HG03064 (cell line): Measurements from ENCODE around the gene SNRPN.
"Not testable (repeated sequence)": the region's sequence is repeated elsewhere in the genome, so short reads cannot be mapped to it uniquely, and the experiment has no call there.

ENCODE experiments used
- ATAC-seq: cut with Tn5 transposase; IDR thresholded peaks from one replicate; pipeline ENCODE4 v1.9.1; 2021; ENCODE audit warnings: low read depth; ENCODE audit not compliant: unreplicated experiment

The SNRPN gene

DNA sequence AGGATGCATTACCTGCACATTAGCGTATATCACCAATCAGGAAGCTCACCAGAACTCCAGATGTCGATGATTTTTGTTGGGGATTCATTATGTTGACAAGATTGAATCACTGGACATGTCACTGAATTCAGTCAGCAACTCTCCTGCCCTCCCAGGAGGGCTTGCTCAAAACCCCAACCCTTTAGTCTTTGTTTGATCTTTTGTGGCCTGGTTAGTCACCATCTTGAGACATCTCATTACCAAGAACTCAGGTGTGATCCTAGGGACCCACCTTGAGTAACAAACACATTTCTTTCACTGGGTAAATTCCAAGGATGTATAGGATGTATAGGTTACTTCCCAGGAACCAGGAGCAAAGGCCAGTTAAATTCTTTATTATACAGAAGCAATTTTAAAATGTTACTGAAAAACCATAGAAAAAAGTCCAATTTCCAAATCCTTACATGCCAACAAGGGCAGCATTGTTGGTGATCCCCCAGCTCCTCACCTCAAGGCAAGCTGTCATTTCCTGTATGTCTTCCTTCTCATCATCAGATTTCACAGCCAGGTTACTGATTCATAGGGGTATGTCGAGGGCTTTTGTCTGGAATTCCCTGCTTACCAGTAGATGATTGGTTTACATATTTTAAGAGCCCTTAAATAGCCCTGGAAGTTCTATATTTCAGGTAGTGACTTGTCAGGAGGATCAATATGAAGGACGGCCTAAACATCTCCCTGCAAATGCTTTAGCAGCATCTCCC, 11.7 kb downstream of the SNRPN start:
- ATAC-seq, result no peak

DNA sequence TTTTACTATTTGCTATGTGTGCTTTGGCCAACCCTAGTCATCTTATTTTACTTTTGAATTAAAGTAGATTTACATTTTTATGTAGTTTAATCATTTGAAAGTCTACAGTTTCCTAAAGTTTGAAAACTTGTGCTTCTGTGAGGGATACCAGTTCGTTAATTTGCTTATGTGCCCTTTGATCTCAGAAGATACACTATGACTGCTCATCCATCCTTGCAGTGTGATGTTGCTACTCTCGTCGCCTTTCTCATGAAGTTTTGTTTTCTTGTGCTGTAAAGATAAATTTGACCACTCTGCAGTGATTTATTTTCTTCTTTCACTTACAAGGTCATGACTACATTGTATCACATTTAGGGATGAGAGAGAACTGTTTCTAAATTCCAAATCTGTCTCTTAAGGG, 16.3 kb downstream of the SNRPN start:
- no peak for ATAC-seq

DNA sequence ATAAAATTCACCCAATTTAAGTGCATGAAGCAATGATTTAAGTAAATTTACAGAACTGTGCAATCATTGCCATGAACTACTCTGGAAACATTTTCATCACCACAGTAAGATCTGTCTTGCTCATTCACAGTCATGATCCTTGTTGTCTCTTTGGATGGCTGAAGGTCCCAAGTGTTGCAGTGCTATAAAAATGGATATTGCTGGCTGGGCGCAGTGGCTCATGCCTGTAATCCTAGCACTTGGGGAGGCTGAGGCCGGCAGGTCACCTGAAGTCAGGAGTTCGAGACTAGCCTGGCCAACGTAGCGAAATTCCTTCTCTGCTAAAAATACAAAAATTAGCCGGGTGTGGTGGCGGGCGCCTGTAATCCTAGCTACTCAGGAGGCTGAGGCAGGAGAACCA, 17.0 kb downstream of the SNRPN start:
- no peak for ATAC-seq

- not testable (repeated sequence) for ATAC-seq
Measured at GRCh38 chr15:24972707-24973106, 17.9 kb downstream of the SNRPN start.

DNA sequence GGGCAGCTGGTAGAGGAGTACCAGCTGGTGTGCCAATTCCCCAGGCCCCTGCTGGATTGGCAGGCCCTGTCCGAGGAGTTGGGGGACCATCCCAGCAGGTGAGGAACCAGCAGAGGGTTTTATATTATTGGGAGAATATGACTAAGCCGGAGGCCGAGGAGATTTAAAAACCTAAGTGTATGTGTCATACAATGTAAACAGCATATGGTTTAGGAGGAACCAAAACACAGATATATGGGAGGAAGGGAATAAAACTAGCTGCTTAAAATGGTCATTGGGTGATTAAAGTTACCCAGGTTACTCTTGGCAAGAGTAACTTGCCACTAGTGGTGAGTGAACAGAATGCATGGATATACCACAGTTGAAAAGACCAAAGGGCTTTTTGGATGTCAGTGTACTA, 22.1 kb downstream of the SNRPN start:
- ATAC-seq, result no peak

DNA sequence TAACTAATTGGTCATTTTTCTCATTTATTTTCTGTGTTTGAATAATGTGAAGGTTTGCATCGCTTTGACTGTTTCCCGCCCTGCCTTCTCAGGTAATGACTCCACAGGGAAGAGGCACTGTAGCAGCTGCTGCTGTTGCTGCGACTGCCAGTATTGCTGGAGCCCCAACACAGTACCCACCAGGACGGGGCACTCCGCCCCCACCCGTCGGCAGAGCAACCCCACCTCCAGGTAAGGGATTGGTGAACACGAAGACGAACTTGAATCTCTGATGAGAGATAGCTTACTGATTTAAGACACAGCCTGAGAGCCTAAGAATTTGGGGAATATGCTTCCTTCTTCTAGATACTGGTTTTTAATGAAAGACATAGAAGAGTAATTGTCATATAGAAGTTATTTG, 22.9 kb downstream of the SNRPN start:
- no peak for ATAC-seq

DNA sequence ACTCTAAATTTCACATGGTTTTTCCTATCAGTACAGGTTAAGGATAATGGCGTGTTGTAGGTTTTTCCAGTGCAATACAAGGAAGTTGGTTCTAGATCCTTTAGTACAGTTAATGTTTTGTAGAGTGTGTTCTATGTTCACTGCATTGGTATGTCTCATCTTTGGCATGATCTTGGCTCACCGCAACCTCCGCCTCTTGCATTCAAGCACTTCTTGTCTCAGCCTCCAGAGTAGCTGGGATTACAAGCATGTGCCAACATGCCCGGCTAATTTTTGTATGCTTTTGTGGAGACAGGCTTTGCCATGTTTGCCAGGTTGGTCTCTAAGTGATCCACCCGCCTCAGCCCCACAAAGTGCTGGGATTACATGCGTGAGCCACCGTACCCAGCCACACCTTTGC, 30.4 kb downstream of the SNRPN start:
- no peak for ATAC-seq

DNA sequence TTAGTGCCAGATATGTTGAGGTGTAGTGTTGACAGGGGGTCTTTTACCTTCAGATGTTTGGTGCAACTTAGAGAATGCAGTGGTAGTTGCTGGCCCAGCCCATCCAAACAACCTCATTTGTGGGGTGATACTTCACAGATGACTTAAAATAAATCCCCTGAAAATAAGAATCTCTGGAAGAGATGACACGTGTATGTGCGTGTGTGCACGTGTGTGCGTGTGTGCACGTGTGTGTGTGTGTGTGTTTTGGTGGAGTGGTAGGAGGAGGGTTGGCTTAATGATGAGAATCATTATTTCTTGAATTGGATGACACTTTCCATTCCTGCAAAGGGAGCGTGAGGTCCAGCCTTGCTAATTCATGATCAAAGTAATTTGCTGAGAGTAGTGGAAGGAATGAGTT, 31.9 kb downstream of the SNRPN start:
- no peak for ATAC-seq

- no peak for ATAC-seq
Measured at GRCh38 chr15:25019434-25019833, 64.6 kb downstream of the SNRPN start.

GRCh38 chr15:25022233-25022632, 67.4 kb downstream of the SNRPN start:
- no peak for ATAC-seq
